T-helper 1 cell treated with Interleukin-12 subunit alpha and Interleukin-12 subunit beta and Interleukin-4 antibody, amounts not matched to agents 30 ng/mL and 1 ng/mL, for 36 hours (primary cell): Measurements from ENCODE around the gene CRYGS. TPM values are rescaled to one million over a fixed set of nuclear protein-coding genes. Genes with fewer than 3 reads are reported as not detected.

ENCODE experiments used
- intact Hi-C: fragments of 100-400 bp; cut with micrococcal nuclease; formaldehyde crosslinking; loops from one replicate; pipeline ENCODE4 v1.15.1; 2024
- total RNA-seq: library from RNA; stranded (reverse); gene quantifications from 2 replicates; pipeline ENCODE4 v1.2.3, GENCODE V29; 2022

The CRYGS gene
- total RNA-seq, 1 donor from 2014 or later = 4.7 TPM

- intact Hi-C loops = no loop called here
Measured at GRCh38 chr3:186497608-186498007, 46.6 kb downstream of the CRYGS start.

GRCh38 chr3:186496635-186497034 is 47.5 kb downstream of the CRYGS start:
- intact Hi-C loops = no loop called here

- intact Hi-C loops = no loop called here
Measured at GRCh38 chr3:186496016-186496415, 48.2 kb downstream of the CRYGS start.

DNA sequence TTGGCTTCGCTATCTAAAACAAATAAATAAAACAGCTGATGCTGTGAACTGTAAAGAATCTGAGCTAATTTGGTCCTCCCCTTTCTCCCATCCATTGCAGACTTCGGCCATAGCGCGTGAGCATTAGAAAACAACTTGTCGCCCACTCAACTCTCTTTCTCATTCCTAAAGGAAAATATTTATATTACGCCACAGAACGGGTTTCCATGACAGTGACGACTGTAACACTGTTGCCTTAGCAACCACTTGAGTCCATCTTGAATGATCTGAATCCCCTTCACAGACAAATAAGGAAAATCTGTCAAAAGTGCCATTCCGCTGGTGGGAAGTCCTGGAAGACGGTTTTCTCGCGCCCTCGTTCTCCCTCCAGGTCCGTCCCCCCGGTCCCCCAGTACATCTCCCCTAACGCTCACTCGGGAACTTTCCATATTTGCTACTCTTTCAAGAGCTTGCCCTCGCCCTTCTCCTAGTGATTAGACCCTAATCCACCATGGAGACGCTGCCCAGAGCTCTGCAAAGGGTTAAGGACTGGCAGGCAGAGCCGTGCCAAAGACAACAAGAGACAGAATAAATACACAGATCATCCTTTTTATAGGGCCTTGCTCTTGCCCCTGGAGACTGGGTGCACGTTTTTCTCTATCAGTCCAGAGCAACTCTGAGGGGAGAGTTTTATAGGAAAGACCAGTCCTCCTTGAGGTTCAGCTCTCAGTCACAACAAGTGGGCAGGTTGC is 50.5 kb downstream of the CRYGS start:
- intact Hi-C loops = no loop called here

GRCh38 chr3:186492385-186492984 is 51.7 kb downstream of the CRYGS start:
- intact Hi-C loops = no loop called here

GRCh38 chr3:186489507-186489906 is 54.7 kb downstream of the CRYGS start:
- intact Hi-C loops = no loop called here

Other genes starting within 250 kb of the CRYGS start
- 0.71 and 0.78 TPM in 2 replicates for gene DGKG, start 182.1 kb downstream of the CRYGS start, total RNA-seq
- gene TBCCD1, start 23.0 kb upstream of the CRYGS start, total RNA-seq = 16.6 and 19.0 TPM in 2 replicates
- 82.3 and 82.5 TPM in 2 replicates for gene DNAJB11, start 26.3 kb upstream of the CRYGS start, total RNA-seq
- gene AHSG, start 68.7 kb upstream of the CRYGS start, total RNA-seq = not detected in 2 replicates
- gene FETUB, start 96.0 kb upstream of the CRYGS start, total RNA-seq = not detected in 2 replicates
- not detected in 2 replicates for gene HRG, start 121.6 kb upstream of the CRYGS start, total RNA-seq
- not detected in 2 replicates for gene KNG1, start 173.0 kb upstream of the CRYGS start, total RNA-seq
- 359 and 368 TPM in 2 replicates for gene EIF4A2, start 239.2 kb upstream of the CRYGS start, total RNA-seq